SH-SY5Y (cell line): ENCODE results near the gene NOD1.

ENCODE experiments used
- GATA2 ChIP-seq: IDR thresholded peaks from 2 replicates; pipeline ENCODE4 v1.6.1; 2011; ENCODE audit warnings: mild to moderate bottlenecking, low read depth, low read length
- GATA3 ChIP-seq: IDR thresholded peaks from 2 replicates; pipeline ENCODE4 v1.6.1; 2011; ENCODE audit warnings: low read depth, mild to moderate bottlenecking, low read length, moderate library complexity

GRCh38 chr7:30389791-30390190 lies 88.8 kb downstream of the NOD1 start:
- TF ChIP-seq GATA3 (no peak), GATA2 (no peak)
